PFSK-1 (cell line): ENCODE measurements around the gene POLE.

ENCODE experiments used
- POLR2AphosphoS5 ChIP-seq: IDR thresholded peaks from 2 replicates; pipeline ENCODE4 v1.6.1; 2012; ENCODE audit warnings: low read depth, mild to moderate bottlenecking, control low read depth, low read length, moderate library complexity
- REST ChIP-seq, 2 experiments: IDR thresholded peaks; 2 replicates each; pipeline versions ENCODE4 v1.6.1 to v1.8.0; 2011 to 2012; ENCODE audit warnings: low read depth in 2 of 2, low read length in 2 of 2, control low read depth in 1 of 2, inconsistent platforms in 1 of 2, mild to moderate bottlenecking in 1 of 2, moderate library complexity in 1 of 2; ENCODE audit not compliant: insufficient read depth in 1 of 2
- SIN3A ChIP-seq: IDR thresholded peaks from 2 replicates; pipeline ENCODE4 v1.6.1; 2012; ENCODE audit warnings: mild to moderate bottlenecking, low read length, moderate library complexity, borderline replicate concordance; ENCODE audit not compliant: insufficient read depth
- TAF1 ChIP-seq: IDR thresholded peaks from 2 replicates; pipeline ENCODE4 v1.6.1; 2012; ENCODE audit warnings: low read length, control low read depth, borderline replicate concordance; ENCODE audit not compliant: insufficient read depth

GRCh38 chr12:132581348-132582057 is 105.6 kb downstream of the POLE start:
- TF ChIP-seq REST (IDR thresholded peaks at IDR 0.05; ENCODE audit: insufficient read depth in 1 of 2, low read depth in 2 of 2, low read length in 2 of 2) (no peak), TAF1 (no peak), SIN3A (no peak), POLR2AphosphoS5 (no peak)
